Measurements from ENCODE around the gene FOXN3.

Gene FOXN3

DNA sequence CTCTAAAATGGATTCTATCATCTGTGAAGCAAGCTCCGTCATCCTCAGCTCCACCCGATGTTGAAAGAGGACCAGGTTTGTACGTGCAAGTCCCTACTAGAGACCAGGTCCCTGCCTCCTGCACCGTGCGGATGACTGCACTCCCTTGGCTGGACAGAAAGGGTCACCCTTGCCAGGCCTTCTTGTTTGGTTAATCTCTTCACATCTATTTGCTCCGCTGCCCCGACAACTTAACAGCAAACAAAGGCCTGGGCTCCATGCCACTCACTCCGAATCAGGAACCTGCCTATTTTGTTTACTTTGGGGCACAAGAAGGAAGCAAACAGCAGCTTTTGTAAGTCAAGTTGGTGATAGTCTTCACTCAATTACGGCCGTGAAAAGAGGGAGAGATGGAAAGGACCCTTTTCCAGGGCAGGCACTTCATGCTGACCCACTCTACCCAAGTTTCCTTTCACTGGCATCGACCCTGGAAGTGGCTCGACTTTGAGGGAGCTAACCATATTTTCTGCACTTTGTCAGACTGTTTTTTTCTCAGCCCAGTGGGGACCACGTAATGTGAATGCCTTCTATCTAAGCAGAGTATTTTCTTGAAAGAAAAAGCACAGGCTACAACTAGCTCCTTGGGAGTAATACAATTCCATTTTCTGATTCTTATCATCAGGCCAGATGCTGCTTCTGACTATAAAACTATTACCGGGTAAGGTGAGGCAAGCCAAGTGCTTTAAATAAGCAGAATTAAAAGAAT, 202.6 kb downstream of the FOXN3 start:
- Histone ChIP-seq H3K27ac (no peak overlapping the region), H3K27me3 (replicated peaks) (no peaks in the 10 kb centered on the region), H3K4me3 (ENCODE audit: low read depth, low read length) (no peak overlapping the region), H3K36me3 (replicated peaks) (no peaks in the 10 kb centered on the region)
- TF ChIP-seq, protein P1, sequence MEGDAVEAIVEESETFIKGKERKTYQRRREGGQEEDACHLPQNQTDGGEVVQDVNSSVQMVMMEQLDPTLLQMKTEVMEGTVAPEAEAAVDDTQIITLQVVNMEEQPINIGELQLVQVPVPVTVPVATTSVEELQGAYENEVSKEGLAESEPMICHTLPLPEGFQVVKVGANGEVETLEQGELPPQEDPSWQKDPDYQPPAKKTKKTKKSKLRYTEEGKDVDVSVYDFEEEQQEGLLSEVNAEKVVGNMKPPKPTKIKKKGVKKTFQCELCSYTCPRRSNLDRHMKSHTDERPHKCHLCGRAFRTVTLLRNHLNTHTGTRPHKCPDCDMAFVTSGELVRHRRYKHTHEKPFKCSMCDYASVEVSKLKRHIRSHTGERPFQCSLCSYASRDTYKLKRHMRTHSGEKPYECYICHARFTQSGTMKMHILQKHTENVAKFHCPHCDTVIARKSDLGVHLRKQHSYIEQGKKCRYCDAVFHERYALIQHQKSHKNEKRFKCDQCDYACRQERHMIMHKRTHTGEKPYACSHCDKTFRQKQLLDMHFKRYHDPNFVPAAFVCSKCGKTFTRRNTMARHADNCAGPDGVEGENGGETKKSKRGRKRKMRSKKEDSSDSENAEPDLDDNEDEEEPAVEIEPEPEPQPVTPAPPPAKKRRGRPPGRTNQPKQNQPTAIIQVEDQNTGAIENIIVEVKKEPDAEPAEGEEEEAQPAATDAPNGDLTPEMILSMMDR (IDR thresholded peaks at IDR 0.05; ENCODE audit: low read depth, low read length, missing control alignments) = no peak
- no peak for DNase-seq
- in situ Hi-C loops (cut with HindIII; ENCODE audit: low pct_ligation_motif_present, low sequenced_read_pairs) = no loop called here

DNA sequence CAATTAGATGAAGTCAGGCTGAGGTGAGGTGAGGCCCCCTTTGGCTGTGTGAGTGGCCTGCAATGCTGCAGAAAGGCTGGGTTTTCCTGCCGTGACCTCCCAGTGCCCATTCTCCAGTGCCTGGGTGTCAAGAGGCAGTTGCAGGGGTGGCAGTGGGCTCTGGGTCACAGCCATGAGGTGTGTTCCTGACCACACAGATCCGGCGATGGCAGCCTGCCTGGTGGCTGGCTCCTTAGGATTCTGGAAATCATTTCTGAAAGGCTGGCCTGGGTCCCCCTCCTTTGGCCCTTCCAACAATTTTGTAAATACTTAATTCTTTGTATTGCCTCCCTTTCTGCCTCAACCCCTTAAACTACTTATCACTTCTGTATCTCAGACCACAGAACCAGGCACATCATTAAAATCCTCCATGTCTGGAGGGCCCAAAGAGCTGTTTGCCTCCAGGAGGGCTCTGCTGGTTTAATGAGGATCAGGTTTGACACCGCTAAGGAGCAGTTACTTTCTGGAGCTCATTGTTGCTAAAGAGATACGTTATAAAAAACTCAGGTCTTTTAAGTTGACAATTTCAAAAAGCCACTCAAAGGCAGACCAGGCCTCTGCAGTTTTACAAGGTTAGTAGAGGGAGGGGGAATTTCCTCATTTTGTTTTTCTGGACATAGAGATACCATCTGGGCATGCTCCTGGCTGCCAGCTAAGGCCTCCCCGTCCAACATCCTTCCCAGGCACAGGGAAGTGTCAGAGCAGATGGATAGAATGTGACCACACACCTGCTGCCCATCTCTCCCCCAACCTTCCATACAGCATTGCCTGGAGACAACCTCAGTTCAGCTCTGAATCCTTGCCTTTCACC, 204.4 kb downstream of the FOXN3 start:
- in situ Hi-C loops (cut with HindIII; ENCODE audit: low pct_ligation_motif_present, low sequenced_read_pairs) = no loop called here
- Histone ChIP-seq H3K36me3 (replicated peaks) (no peaks in the 10 kb centered on the region), H3K27ac (no peak overlapping the region), H3K4me3 (ENCODE audit: low read depth, low read length) (no peak overlapping the region), H3K27me3 (replicated peaks) (no peaks in the 10 kb centered on the region)
- no peak for DNase-seq
- TF ChIP-seq, protein P1 (IDR thresholded peaks at IDR 0.05; ENCODE audit: low read depth, low read length, missing control alignments) = no peak

DNA sequence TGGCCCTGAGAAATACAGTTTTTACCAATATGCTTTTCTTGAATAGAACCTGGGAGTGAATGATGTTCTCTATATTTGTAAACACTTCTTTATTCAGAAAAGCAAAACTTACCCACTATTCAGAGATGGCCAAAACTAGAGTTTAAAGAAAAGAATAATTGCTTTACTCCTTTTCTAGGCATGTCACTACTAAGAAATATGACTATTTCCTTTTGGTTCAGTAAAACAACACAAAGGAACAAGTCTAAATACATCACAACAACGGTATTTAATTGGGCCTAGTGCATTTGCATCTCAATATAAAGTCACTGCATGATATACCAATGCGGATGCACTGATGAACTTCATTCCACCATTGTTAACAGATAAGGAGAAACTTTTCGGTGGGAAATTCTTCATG, 207.5 kb downstream of the FOXN3 start:
- in situ Hi-C loops (cut with HindIII; ENCODE audit: low pct_ligation_motif_present, low sequenced_read_pairs) = no loop called here
- Histone ChIP-seq H3K4me3 (ENCODE audit: low read depth, low read length) (no peak overlapping the region), H3K36me3 (replicated peaks) (no peaks in the 10 kb centered on the region), H3K27me3 (replicated peaks) (no peaks in the 10 kb centered on the region), H3K27ac (no peak overlapping the region)
- DNase-seq = no peak
- TF ChIP-seq, protein P1 (IDR thresholded peaks at IDR 0.05; ENCODE audit: low read depth, low read length, missing control alignments) = no peak

DNA sequence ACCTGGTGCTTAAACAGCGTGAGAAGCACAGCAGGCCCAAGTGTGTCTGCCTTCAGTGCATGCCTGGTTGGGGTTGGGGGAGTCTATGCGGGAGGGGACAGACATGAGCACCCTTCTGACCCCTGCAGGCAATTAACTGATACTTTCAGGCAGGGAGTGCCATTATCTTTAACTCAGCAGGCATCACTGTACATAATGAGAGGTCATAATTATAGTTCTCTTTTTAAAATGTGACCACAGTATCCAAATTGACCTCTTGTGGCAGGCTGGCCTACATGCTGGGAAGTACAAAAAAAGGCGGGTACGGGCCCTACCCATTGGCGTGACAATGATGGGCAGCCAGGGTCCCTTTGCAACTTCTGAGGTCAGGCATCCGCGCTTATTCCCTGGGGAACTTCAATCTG, 209.1 kb downstream of the FOXN3 start:
- Histone ChIP-seq H3K27ac (no peak overlapping the region), H3K27me3 (replicated peaks) (no peaks in the 10 kb centered on the region), H3K36me3 (replicated peaks) (no peaks in the 10 kb centered on the region), H3K4me3 (ENCODE audit: low read depth, low read length) (no peak overlapping the region)
- in situ Hi-C loops (cut with HindIII; ENCODE audit: low pct_ligation_motif_present, low sequenced_read_pairs) = no loop called here
- no peak for DNase-seq
- TF ChIP-seq, protein P1 (IDR thresholded peaks at IDR 0.05; ENCODE audit: low read depth, low read length, missing control alignments) = no peak

DNA sequence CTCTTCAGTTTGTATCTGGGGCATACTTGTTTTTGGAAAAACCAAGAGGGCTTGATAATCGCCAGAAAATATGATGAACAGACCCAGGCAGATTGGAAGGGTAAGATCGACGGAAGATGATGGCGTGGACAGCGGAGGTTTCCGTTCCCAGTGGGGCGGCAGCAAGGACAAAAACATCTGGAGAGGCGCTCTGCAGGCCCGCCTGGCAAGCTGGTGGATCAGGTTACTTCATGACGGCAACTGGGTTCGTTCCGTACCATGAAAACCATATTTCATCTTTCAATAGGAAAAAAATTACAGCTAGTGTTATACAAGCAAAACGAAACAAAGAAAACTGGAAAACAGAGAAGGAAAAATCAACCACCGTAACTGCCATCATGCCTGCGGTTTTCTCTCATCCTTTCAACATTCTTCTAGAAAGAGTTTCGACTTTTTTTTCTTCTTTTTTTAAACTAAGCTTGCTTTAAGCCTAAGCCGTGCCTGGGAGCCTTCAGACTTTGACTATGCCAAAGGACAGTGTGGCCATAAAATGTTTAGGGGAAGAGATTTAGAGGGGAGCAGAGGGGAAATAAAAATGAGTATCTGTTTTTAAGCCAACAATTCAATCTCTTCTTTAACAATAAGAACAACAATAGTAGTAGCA, 210.5 kb downstream of the FOXN3 start:
- H3K27ac ChIP-seq = no peak overlapping the region
- in situ Hi-C loops (cut with HindIII; ENCODE audit: low pct_ligation_motif_present, low sequenced_read_pairs) = no loop called here
- TF ChIP-seq, protein P1 (IDR thresholded peaks at IDR 0.05; ENCODE audit: low read depth, low read length, missing control alignments) = no peak
- H3K36me3 ChIP-seq (replicated peaks) = no peaks in the 10 kb centered on the region
- H3K27me3 ChIP-seq (replicated peaks) = no peaks in the 10 kb centered on the region
- no peak overlapping the region for H3K4me3 ChIP-seq (ENCODE audit: low read depth, low read length)
- DNase-seq = no peak
